HG03064 (cell line): Measurements from ENCODE around the gene ATP8B3.
A peak's percentile ranks its signal among the peaks of the same experiment; 100 is the strongest.

Experiments
- ATAC-seq: cut with Tn5 transposase; IDR thresholded peaks from one replicate; pipeline ENCODE4 v1.9.1; 2021; ENCODE audit warnings: low read depth; ENCODE audit not compliant: unreplicated experiment

The ATP8B3 gene

DNA sequence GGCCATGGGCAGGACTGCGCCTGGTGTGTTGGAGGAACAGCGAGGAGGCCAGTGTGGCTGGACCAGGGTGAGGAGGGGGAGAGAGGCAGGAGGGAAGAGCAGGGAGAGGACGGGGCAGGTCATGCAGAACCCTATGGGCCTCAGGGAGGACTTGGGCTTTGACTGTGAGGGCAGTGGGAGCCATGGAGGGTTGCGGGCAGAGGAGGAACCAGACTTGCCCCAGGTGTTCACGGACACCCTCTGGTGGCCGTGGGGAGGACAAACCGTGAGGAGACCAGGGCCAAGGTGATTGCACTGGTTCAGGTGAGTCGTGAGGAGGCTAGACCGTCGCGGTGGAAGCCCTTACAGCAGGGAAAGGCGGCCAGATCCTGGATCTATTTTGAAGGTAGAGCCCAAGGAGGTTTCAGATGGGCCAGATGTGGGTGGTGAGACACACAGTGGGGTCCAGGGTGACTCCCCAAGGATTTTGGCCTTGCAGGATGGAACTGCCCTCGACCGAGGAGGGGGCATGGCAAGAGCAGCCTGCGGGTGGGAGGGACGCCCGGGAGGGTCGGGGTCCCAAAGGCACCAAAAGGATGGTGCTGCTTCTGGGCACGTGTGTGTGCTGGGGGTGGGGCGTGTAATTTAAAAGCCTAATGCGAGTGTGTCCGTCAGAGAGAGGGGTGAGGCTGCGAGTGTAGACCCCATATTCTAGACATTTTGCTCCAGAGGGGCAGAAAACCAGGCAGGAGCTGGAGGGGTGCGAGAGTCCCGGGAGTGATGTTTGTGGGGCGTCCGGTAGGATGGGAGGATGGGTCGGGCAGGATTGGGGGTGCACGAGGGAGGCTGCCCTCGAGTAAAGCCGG lies 39.0 kb upstream of the ATP8B3 start:
- ATAC-seq: no peak

GRCh38 chr19:1849886-1850398 lies 37.9 kb upstream of the ATP8B3 start:
- no peak for ATAC-seq

DNA sequence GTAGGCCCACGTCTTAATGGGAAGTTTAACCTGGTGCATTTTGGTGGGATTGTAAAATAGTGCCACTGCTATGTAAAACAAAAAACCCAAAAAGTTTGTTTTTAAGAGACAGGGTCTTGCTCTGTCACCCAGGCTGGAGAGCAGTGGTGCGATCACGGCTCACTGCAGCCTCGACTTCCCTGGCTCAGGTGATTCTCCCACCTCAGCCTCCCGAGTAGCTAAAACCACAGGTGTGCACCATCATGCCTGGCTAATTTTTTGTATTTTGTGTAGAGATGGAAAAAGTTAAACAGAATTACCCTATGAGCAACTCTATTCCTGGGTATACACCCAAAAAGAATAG lies 37.0 kb upstream of the ATP8B3 start:
- ATAC-seq: no peak

- peak; percentile 62 for ATAC-seq
Measured at GRCh38 chr19:1848399-1849131, 36.5 kb upstream of the ATP8B3 start, which contains the start of gene REXO1. TSS of gene REXO1 (minus strand) at chr19:1848483. CDS start at chr19:1848358, 125 bp downstream.

- peak; percentile 8 for ATAC-seq
Measured at GRCh38 chr19:1847684-1848398, 35.8 kb upstream of the ATP8B3 start.

DNA sequence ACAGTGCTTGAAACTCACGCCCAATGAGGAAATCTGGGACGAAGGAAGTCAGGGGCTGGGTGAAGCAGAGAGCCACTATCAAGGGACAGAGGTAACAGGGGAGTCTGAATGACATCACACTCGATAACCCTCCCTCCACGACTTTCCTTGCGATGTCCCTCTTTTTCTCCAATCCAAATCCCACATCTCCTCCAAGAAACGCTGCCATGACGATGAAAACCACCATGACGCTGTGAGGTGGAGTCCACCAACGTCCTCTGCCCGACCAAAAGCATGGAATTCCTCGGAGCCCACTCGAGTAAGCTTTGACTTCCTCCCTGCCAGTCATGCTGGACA lies 35.2 kb upstream of the ATP8B3 start:
- ATAC-seq: no peak

DNA sequence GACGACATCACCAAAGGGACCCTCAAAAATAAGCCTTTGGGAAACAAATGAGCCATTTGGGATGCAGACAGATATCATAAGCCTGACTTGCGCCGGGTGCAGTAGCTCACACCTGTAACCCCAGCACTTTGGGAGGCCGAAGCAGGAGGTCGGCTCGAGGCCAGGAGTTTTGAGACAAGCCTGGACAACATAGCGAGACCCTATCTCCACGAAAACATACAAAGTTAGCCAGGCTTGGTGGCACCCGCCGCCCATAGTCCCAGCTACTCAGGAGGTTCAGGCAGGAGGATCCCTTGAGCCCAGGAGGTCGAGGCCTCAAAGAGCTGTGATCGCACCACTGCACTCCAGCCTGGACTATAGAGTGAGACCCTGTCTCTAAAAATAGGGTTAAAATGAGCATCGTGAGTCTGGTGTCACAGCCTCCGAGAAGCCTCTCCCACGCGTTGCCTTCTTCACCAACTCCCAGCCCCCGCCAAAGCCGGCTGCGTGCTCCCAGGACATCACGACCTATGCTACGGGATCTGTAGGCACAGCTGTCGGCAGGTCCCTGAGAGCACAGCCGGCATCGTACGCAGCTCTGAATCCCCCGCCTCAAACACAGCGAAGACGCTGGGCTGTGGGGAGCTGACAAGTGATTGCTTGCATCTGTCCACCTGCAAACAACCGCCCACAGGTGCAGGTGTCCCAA lies 34.6 kb upstream of the ATP8B3 start:
- ATAC-seq: no peak

DNA sequence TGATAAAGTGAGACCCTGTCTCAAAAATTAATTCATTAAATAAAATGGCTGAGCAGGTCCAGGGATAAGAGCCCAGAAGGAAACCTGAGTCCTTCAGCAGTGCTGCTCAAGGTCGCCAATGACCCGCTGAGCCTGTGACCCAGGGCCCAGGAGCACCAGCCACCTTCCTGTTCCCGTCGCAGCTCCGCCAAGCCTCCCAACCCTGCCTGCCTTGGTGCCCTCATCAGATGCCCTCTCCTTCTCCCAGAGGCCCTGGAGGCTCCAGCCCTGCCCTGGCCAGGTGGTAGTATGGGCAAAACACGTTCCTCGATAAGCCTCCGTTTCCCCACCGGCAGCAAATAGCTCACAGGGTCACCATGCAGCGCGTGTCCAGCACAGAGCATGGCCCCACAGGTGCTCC lies 33.6 kb upstream of the ATP8B3 start:
- no peak for ATAC-seq

DNA sequence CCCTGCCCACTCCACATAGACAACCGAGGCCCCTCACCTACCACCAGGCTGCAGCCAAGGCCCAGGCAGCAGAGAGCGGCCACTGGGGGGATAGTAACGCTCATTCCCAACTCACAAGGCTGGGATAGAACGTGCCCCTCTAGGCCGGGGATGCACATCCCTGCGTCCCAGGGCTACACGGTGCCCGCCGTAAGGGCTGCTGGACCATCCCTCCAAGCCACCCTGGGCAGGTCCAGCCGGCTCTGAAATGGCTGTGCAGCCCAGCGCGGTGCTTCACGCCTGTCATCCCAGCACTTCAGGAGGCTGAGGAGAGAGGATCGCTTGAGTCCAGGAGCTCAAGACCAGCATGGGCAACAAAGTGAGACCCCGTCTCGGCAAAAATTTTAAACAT lies 33.0 kb upstream of the ATP8B3 start:
- no peak for ATAC-seq

DNA sequence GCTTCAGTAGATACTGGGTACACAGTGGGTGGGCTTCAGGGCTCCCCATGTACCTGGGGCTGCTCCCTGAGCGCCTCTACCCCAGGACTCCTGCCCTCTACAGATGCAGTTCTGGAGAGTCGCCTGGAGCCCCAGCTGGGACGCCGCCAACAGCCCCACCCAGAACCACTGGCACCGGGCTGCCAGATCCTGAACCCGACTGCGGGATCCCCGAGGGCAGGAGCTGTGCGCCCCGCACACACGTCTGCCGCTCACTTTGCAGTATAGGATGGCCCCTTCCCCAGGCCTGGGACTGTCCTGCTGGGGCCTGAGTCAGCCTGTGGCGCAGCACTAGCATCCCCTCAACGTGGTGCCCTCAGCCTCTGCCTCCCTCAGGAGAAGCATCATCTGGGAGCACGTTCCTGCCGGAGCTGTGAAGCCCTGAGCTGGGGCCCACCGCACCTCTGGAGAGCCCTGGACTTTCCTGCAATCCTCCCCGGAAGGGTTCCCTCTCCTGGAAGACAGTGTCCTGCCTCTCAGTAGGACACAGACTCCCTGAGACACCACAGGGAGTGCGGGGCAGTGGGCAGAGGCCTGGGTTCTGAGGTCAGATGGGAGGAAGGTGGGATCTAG lies 32.5 kb upstream of the ATP8B3 start:
- no peak for ATAC-seq

DNA sequence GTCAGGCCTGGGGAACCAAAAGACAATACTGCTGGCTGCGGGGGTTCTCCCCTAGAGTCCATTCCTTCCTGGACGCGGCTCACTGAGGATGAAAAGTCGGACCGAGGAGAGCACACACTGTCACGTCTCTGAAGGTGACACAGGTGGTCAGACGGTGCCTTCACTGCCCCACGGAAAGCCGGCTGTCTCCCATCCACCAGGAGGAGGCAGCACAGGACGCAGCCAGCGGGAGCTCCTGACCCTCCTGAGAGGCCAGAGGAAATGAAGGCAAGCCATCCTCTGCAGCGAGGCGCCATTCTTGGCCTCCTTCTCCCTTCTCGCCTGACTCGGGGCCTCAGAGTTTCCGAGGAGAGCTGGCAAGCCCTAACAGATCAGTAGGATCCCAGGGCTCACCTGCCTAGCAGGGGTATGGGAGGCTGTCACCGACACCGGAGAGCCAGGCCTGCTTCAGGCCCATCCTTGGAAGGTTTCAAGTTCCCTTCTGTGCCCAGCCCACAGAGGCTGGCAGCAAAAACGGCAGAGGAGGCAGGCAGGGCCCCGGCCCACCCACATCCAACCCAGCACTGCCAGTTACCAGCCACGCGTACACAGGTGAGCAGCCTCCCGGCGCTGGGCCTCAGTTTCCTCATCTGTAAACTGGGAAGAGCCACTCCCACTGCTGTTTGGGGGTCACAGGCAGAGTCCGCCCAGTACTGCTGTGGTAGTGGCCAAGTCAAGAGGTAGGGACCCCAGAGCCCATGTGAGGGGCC lies 31.7 kb upstream of the ATP8B3 start:
- no peak for ATAC-seq

- no peak for ATAC-seq
Measured at GRCh38 chr19:1843116-1843515, 31.0 kb upstream of the ATP8B3 start.

DNA sequence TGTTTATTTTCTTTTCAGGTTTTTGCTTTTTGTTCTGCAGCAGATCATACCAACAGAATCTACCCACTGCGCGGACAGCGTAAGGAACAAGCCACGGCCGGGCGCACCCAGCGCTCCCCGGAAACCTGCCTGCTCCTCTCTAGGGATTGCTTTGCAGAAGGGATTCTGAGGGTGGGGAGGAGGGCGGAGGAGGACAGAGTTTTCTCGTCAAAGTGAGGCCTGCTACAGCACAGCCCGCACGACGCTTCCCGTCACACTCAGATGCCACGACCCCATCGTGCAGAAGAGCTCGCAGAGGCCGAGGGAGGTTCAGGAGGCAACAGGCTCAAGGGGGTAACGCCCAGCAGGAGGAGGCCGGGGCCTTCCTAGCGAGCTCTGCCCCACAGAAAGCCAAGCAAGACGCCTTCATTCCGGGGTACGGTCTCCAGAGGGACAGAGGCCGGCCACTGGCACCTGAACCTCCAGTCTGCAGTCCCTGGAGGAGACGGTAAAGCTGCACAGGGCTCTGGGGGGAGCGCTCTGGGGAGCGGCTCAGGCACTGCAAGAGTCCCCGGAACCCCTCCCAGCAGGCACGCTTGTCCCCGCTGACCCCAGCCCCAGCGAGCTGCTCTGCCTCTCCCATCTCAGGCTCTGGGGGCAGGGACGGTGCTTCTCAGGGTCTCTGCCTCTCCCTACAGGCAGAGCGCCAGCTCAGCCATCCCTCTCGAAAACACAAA lies 29.3 kb upstream of the ATP8B3 start:
- no peak for ATAC-seq

- ATAC-seq: no peak
Measured at GRCh38 chr19:1840541-1841115, 28.6 kb upstream of the ATP8B3 start.

DNA sequence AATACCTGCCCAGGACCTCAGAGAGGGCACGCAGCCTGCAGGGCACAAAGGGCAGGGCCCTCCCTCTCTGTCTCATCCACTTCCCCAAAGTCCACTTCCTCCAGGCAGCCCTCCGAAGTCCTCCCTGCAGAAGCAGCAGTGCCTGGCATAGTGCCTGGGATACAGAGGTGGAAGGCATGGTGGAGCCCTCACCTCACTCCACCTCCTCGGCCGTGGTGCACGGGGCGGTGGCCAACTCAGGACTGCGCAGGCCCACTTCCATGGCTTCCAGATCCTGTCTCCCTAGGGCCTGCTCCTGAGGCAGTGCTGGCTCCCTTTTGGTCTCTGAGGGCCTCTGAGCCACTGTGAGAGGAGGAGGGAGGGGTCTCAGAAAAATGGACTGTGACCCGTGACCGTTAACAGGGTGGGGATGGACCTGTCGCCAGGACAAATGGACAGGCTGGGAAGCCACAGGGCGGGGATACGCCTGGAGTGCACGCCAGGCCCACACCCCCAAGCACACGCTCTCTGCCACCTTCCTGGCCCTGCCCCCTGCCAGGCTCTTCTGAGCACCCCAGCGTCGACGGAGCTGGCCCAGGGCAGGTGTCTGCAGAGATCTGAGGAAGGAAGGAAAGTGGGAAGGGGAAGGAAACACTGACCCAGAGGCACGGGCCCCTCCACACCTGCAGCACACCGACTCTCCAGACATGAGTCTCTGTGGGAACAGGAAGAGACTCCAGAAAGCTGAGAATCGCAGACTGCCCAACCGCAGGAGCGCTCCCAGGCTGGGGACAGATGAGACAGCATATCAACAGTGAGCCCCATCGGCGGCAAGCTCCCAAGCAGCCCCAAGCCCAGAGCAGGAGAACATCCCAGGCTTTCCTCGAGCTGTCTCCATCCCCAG lies 27.8 kb upstream of the ATP8B3 start:
- no peak for ATAC-seq

DNA sequence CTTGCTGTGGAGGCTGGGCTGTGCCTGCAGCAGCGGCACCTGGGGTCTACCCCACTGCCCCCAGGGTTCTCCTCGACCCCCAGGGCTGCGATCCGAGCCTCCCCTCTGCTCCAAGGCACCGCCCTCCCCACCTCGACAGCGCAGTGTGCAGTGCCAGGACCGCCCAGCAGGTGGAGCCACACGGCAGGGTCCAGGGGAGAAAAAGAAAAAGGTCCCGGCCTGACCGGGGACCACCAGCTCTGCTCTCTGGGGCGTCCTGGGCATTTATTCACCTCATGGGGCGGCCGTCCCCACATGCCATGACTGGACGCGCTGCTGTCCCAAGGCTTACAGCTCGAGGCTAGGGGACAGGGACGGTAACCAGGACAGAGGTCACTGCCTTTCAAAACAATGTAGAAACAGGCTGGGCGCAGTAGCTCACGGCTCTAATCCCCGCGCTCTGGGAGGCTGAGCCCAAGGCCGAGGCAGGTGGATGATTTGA lies 25.6 kb upstream of the ATP8B3 start:
- ATAC-seq: no peak

- no peak for ATAC-seq
Measured at GRCh38 chr19:1837222-1837565, 25.1 kb upstream of the ATP8B3 start.
